HL-60 (cell line): ENCODE measurements around the gene CAMTA1.

ENCODE experiments used
- GABPA ChIP-seq: IDR thresholded peaks from 2 replicates; pipeline ENCODE4 v1.6.1; 2012; ENCODE audit warnings: low read depth
- POLR2AphosphoS5 ChIP-seq: IDR thresholded peaks from 2 replicates; pipeline ENCODE4 v1.6.1; 2012; ENCODE audit warnings: low read depth
- SPI1 ChIP-seq: IDR thresholded peaks from 2 replicates; pipeline ENCODE4 v1.6.1; 2012; ENCODE audit warnings: low read depth, mild to moderate bottlenecking, borderline replicate concordance
- TF ChIP-seq, protein P1 (sequence below): IDR thresholded peaks from one replicate; pipeline ENCODE4 v1.5.1; 2011; ENCODE audit warnings: low read length, control low read depth, inconsistent platforms; ENCODE audit not compliant: insufficient read depth
- TF ChIP-seq, protein P2 (sequence below): IDR thresholded peaks from 2 replicates; pipeline ENCODE4 v1.6.1; 2012; ENCODE audit warnings: low read depth; ENCODE audit not compliant: insufficient replicate concordance

- TF ChIP-seq, protein P1, sequence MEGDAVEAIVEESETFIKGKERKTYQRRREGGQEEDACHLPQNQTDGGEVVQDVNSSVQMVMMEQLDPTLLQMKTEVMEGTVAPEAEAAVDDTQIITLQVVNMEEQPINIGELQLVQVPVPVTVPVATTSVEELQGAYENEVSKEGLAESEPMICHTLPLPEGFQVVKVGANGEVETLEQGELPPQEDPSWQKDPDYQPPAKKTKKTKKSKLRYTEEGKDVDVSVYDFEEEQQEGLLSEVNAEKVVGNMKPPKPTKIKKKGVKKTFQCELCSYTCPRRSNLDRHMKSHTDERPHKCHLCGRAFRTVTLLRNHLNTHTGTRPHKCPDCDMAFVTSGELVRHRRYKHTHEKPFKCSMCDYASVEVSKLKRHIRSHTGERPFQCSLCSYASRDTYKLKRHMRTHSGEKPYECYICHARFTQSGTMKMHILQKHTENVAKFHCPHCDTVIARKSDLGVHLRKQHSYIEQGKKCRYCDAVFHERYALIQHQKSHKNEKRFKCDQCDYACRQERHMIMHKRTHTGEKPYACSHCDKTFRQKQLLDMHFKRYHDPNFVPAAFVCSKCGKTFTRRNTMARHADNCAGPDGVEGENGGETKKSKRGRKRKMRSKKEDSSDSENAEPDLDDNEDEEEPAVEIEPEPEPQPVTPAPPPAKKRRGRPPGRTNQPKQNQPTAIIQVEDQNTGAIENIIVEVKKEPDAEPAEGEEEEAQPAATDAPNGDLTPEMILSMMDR: no peak
- no peak for TF ChIP-seq POLR2AphosphoS5
- TF ChIP-seq, protein P2, sequence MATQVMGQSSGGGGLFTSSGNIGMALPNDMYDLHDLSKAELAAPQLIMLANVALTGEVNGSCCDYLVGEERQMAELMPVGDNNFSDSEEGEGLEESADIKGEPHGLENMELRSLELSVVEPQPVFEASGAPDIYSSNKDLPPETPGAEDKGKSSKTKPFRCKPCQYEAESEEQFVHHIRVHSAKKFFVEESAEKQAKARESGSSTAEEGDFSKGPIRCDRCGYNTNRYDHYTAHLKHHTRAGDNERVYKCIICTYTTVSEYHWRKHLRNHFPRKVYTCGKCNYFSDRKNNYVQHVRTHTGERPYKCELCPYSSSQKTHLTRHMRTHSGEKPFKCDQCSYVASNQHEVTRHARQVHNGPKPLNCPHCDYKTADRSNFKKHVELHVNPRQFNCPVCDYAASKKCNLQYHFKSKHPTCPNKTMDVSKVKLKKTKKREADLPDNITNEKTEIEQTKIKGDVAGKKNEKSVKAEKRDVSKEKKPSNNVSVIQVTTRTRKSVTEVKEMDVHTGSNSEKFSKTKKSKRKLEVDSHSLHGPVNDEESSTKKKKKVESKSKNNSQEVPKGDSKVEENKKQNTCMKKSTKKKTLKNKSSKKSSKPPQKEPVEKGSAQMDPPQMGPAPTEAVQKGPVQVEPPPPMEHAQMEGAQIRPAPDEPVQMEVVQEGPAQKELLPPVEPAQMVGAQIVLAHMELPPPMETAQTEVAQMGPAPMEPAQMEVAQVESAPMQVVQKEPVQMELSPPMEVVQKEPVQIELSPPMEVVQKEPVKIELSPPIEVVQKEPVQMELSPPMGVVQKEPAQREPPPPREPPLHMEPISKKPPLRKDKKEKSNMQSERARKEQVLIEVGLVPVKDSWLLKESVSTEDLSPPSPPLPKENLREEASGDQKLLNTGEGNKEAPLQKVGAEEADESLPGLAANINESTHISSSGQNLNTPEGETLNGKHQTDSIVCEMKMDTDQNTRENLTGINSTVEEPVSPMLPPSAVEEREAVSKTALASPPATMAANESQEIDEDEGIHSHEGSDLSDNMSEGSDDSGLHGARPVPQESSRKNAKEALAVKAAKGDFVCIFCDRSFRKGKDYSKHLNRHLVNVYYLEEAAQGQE: no peak
- no peak for TF ChIP-seq SPI1
- no peak for TF ChIP-seq GABPA
Observed at GRCh38 chr1:7641587-7642417, 856.5 kb downstream of the CAMTA1 start.
